Hair follicular keratinocyte (primary cell): ENCODE data around the gene HTRA1. TPM values are rescaled to one million over a fixed set of nuclear protein-coding genes. Genes with fewer than 3 reads are reported as not detected.

Experiments used
- total RNA-seq: library from RNA; depleted of rRNA; stranded (reverse); fragments of >200 nt; gene quantifications from 2 replicates; pipeline ENCODE4 v1.2.3, GENCODE V29; 2015

HTRA1 gene
- total RNA-seq = 382 and 420 TPM in 2 replicates

DNA sequence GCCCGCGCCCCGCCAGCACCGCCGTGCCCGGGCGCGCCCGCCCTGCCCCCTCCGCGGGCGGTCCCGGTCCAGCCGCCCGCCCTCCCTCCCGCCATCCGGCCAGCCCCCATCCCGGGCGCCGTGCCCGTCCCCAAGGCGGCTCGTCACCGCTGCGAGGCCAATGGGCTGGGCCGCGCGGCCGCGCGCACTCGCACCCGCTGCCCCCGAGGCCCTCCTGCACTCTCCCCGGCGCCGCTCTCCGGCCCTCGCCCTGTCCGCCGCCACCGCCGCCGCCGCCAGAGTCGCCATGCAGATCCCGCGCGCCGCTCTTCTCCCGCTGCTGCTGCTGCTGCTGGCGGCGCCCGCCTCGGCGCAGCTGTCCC lies at the start of gene HTRA1:
Gene HTRA1 (plus strand): TSS at position 187 of the 362 bp plus-strand sequence. CDS start 100 bp downstream, at position 287.

GRCh38 chr10:122454603-122455080 lies 6.7 kb upstream of the HTRA1 start, which contains the start of gene ARMS2:
Gene ARMS2, plus strand, starts transcription at chr10:122454653. Its CDS starts 75 bp downstream, at chr10:122454728.

DNA sequence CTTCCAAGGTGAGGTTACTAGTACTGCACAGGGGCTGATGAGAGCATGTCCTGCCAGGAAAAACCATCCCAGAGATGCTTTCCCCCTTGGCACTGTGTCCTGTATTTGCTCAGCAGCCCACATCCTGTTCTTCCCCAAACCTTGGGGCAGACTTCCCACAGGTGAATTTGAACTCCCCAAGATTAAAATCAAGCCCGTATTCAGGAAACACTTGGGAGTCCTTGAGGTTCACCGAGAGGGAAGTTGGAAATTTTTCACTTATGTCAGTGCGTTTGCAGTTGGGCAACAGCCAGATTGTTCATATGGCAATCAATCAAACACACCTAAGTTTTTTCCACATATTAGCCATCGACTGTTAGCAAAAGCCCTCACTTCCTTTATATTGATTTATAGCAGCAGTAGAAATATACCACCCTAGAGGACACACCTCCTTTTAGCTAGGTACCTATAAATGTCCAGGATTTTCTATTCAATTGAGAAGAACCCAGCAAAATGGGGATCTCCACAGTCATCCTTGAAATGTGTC lies 99.0 kb downstream of the HTRA1 start, which contains the start of gene DMBT1:
Gene DMBT1 (plus strand): TSS at position 476 of the 526 bp plus-strand sequence. CDS start 17 bp downstream, at position 493.

Other genes with a start within 250 kb of the HTRA1 start
- 0.15 and 0.47 TPM in 2 replicates for gene BTBD16, start 190.3 kb upstream of the HTRA1 start, total RNA-seq
- gene PLEKHA1, start 86.8 kb upstream of the HTRA1 start, total RNA-seq = 34.0 and 47.9 TPM in 2 replicates
- gene ARMS2, start 6.9 kb upstream of the HTRA1 start, total RNA-seq = not detected in 2 replicates
- 0.08 and 0.27 TPM in 2 replicates for gene DMBT1, start 99.2 kb downstream of the HTRA1 start, total RNA-seq
- not detected in 2 replicates for gene C10orf120, start 238.3 kb downstream of the HTRA1 start, total RNA-seq